ENCODE results near the gene DRC1. TPM values are rescaled to one million over a fixed set of nuclear protein-coding genes. Genes with fewer than 3 reads are reported as not detected.
"Not testable (repeated sequence)": the region's sequence is repeated elsewhere in the genome, so short reads cannot be mapped to it uniquely, and the experiment has no call there.

The DRC1 gene
- total RNA-seq: not detected

DNA sequence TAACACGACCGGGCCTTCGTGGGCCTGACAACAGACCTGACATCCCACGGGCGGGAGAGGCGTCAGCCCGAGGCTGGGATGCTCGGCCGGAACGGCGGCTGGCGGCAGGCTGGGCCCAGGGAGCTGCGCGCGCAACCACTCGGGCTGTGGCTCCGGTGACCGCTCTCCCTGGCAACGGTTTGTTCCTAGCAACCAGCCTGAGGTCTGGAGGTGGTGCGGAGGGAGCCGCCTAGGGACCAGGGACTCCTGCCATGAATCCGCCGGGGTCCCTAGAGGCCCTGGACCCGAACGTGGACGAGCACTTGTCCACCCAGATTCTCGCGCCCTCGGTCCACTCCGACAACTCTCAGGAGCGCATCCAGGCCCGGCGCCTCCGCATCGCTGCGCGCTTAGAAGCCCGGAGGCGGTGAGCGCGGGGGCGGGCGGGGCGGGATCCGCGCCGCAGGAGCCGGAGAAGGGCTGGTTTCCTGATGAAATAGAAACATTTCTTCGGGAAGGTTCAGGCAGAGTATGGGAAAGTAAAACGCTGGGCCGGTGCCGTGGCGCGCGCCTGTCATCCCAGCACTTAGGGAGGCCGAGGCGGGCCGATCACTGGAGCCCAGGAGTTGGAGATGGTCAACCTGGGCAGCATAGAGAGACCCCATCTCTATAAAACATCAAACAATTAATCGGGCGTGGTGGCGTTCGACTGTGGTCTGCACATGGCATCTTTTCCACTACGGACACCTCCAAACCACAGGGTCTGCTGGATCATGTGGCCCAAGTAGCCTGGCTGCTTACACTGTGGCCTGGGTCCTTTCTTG lies at the start of gene DRC1:
Gene DRC1, plus strand, starts transcription at position 182 of the 803 bp plus-strand sequence. Its CDS starts 70 bp downstream, at position 252.
- Histone ChIP-seq H3K4me3 (peak within 1 kb of the TSS; percentile 24 to 32), H3K9me3 (no peaks in the 10 kb centered on the region), H3K4me1 (peaks cover 6% of the 10 kb centered on the region), H3K27me3 (no peaks in the 10 kb centered on the region), H3K36me3 (no peaks in the 10 kb centered on the region), H3K27ac (no peak within 1 kb of the TSS)
- TF ChIP-seq POLR2AphosphoS5 (IDR thresholded peaks at IDR 0.05; ENCODE audit: insufficient read depth in 1 of 2, low read depth in 1 of 2) (no peak), POLR2A (IDR thresholded peaks at IDR 0.05) (no peak)
- TF ChIP-seq, protein P1, sequence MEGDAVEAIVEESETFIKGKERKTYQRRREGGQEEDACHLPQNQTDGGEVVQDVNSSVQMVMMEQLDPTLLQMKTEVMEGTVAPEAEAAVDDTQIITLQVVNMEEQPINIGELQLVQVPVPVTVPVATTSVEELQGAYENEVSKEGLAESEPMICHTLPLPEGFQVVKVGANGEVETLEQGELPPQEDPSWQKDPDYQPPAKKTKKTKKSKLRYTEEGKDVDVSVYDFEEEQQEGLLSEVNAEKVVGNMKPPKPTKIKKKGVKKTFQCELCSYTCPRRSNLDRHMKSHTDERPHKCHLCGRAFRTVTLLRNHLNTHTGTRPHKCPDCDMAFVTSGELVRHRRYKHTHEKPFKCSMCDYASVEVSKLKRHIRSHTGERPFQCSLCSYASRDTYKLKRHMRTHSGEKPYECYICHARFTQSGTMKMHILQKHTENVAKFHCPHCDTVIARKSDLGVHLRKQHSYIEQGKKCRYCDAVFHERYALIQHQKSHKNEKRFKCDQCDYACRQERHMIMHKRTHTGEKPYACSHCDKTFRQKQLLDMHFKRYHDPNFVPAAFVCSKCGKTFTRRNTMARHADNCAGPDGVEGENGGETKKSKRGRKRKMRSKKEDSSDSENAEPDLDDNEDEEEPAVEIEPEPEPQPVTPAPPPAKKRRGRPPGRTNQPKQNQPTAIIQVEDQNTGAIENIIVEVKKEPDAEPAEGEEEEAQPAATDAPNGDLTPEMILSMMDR (IDR thresholded peaks at IDR 0.05): no peak
- intact Hi-C loops (cut with DNase I): no loop called here
- DNase-seq (ENCODE audit: extremely low spot score in 2 of 2): no peak

DNA sequence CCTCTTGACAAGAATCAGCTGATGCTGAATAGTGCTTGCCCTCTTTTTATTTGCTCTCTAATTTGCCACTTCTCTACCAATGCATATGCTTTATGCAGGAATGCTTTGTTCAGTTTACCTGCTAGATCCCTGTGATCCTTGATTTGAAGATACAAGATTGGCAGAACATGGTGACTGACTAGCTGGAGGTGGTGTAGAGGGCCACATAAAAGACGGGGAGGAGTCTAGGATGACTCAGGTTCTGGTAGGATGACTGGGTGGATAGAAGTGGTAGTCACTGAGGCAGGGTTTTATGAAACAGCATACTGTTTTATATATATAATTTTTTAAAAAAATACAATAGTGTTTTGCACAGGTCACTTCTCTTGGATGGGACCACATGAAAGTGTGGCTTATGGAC lies 48.8 kb upstream of the DRC1 start:
- Histone ChIP-seq H3K36me3 (no peaks in the 10 kb centered on the region), H3K4me1 (peaks cover 26% of the 10 kb centered on the region), H3K27me3 (no peaks in the 10 kb centered on the region), H3K4me3 (no peak overlapping the region), H3K27ac (no peak overlapping the region), H3K9me3 (no peaks in the 10 kb centered on the region)
- intact Hi-C loops (cut with DNase I): no loop called here
- TF ChIP-seq, protein P1 (IDR thresholded peaks at IDR 0.05): no peak
- peak in 1 of 2 donors; percentile 63 for TF ChIP-seq POLR2AphosphoS5 (IDR thresholded peaks at IDR 0.05; ENCODE audit: insufficient read depth in 1 of 2, low read depth in 1 of 2)
- DNase-seq (ENCODE audit: extremely low spot score in 2 of 2): no peak

GRCh38 chr2:26354469-26354868 lies 47.3 kb upstream of the DRC1 start:
- H3K4me3 ChIP-seq; H3K27me3 ChIP-seq; intact Hi-C loops (cut with DNase I); H3K36me3 ChIP-seq; DNase-seq (ENCODE audit: extremely low spot score in 2 of 2); H3K9me3 ChIP-seq: not testable (repeated sequence)
- H3K27ac ChIP-seq: peak overlapping the region; percentile 71
- peaks cover 35% of the 10 kb centered on the region for H3K4me1 ChIP-seq

DNA sequence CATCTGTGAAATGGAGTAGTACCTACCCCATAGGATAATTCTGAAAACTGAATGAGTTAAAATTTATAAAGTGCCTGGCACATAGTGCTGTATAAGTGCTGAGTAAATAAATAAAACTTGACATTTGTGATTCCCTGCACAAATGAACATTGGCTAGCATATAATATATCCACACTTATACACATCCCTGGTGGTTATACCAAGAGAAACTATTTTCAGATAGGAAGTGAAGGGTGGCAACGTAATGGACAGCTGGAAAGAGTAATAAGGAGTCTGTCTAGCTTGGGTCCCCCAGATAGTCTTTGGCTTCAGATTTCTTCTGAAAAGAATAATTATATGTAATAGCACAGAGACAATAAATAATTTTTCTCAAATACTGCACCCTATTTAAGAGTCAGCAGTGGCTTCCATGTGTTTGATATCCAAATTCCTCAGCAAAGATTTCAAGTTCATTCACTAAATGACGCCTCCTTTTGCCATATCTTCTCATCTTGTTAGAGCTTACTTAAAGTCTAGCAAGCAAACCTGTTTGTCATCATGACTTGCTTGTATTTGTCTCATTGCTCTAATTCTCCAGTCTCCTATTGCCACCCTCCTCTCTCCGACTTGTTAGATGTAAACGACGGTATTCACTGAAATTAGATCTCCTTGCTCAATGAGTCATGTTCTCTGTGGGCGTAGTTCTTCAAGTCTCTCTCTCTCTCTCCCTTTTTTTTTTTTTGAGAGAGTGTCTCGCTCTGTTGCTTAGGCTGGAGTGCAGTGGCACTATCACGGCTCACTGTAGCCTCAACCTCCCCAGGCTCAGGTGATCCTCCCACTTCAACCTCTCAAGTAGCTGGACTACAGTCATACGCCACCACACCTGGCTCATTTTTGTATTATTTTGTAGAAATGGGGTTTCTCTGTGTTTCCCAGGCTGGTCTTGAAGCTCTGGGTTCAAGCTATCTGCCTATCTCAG lies 46.4 kb upstream of the DRC1 start:
- Histone ChIP-seq H3K27me3 (no peaks in the 10 kb centered on the region), H3K9me3 (no peaks in the 10 kb centered on the region), H3K27ac (peak overlapping the region; percentile 71), H3K36me3 (no peaks in the 10 kb centered on the region), H3K4me1 (peaks cover 44% of the 10 kb centered on the region), H3K4me3 (no peak overlapping the region)
- intact Hi-C loops (cut with DNase I): no loop called here
- no peak for DNase-seq (ENCODE audit: extremely low spot score in 2 of 2)
- TF ChIP-seq POLR2A (IDR thresholded peaks at IDR 0.05) (no peak), POLR2AphosphoS5 (IDR thresholded peaks at IDR 0.05; ENCODE audit: insufficient read depth in 1 of 2, low read depth in 1 of 2) (peak in 1 of 2 donors; percentile 71)
- TF ChIP-seq, protein P1 (IDR thresholded peaks at IDR 0.05): no peak

GRCh38 chr2:26356111-26356510 lies 45.6 kb upstream of the DRC1 start:
- Histone ChIP-seq H3K27me3 (no peaks in the 10 kb centered on the region), H3K9me3 (no peaks in the 10 kb centered on the region), H3K36me3 (no peaks in the 10 kb centered on the region), H3K27ac (peak overlapping the region; percentile 71), H3K4me3 (no peak overlapping the region), H3K4me1 (peaks cover 50% of the 10 kb centered on the region)
- intact Hi-C loops (cut with DNase I): no loop called here
- no peak for DNase-seq (ENCODE audit: extremely low spot score in 2 of 2)
- TF ChIP-seq POLR2AphosphoS5 (IDR thresholded peaks at IDR 0.05; ENCODE audit: insufficient read depth in 1 of 2, low read depth in 1 of 2): no peak
- no peak for TF ChIP-seq POLR2A (IDR thresholded peaks at IDR 0.05)
- TF ChIP-seq, protein P1 (IDR thresholded peaks at IDR 0.05): no peak

Data from vagina (tissue), 2 donors.